NCI-H1048 (cell line): ENCODE data around the gene ENDOU.
A peak's percentile ranks its signal among the peaks of the same experiment; 100 is the strongest.

Source experiments
- DNase-seq: peaks from one replicate; lab custom pipeline; 2025; lab: John Stamatoyannopoulos, UW

The ENDOU gene

GRCh38 chr12:47721431-47721973, 3.8 kb downstream of the ENDOU start:
- DNase-seq, result no peak

DNA sequence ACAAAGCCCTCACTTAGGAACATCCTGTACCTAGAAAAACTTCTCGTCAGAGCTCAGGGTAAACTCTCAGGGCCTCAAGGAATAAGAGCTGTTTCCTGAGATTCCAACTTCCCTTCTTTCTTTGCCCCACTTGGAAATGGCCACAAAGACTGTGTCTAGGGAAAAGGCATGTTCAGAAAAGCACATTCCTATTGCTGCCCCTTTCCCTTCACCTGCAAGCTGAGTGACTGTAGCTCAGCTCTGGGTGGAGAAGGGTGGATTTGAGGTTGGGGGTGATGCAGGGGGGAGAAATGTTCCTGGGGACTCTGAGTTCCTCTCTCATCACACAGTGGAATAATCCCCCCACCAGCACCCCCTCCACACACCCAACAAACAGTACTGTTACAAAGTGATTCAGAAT, 6.8 kb downstream of the ENDOU start:
- no peak for DNase-seq

DNA sequence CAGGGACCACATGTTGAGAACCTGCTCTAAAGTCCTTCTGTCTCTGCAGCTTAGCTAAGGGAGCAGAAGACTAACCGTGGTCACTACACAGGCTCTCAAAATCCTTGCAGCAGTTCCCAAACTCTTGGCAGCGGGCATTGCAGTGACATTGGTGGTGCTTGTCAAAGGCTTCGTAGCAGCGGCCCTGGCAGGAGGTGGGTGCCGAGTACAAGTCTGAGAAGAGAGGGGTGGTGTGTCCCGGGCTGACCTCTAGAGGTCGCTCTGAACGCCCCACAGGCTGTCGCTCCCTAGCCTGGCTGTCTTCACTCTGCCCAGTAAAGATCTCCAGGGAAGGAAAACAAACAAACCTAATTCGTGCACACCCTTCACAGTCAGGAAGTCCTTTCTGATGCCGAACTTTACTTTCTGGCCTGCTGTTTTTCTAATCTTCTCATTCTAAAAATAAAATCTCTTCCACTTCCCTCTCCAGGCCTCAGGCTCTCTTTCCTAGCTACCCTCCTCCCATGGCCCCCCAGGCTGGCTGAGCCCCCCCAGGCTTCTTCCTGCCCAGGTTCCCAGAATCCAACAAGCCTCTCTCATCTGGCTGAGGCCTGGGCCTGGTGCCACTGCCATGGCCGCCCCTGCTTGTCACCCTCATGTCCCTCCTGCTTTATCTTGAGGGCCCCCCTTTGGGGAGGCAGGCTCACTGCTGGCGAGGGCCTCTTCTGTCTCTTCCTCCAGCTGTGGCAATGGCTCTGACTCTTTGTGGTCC, 7.7 kb downstream of the ENDOU start:
- DNase-seq, result no peak

- DNase-seq, result no peak
Measured at GRCh38 chr12:47717046-47717442, 8.2 kb downstream of the ENDOU start.

GRCh38 chr12:47715877-47716548, 9.3 kb downstream of the ENDOU start:
- DNase-seq, result no peak

DNA sequence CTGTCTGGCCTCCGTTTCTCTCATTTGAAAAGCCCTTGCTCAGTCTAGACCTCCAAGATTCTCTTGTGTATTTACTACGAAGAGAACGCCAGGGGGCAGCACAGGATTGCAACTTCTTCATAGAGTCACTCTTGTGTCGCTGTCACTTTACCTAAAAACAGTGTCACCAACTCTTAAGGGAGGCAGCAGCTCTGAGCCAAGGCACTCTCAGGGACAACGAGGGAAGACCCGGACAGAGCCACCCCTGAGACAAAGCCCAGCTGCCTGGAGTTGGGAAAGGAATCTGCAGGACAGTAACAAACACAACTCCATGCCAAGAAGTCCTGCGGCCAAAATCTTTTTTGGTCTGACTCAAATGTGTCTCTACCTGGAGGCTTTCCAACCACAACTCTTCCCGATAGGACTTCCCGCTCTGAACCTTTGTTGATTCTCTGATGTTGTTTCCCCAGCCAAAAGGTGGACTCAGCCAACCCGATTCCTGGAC, 9.9 kb downstream of the ENDOU start:
- peak; percentile 26 for DNase-seq

DNA sequence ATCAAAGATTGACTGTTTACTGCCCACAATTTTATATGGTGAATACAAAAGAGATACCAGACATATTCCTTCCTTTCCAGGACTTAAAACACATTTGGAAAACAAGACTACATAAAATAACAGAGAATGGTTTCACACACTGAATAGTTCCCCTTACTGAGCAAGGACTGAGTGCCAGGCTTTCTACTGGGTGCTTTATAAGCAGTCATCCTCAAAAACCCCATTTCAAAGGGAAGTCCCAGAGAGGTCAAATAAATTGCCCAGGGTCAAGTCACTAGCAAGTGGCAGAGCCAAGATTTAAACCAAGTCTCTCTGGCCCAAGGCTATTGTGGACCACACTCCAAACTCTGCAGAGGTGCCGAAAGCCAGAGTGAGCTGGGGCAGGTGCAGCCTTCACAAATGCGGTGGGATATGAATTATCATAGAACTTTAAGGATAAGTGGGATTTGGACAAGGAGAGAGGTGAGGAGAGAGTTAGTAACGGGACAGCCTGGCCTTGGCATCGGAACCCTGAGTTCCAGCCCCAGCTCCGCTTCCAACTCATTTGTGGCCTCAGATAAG, 10.4 kb downstream of the ENDOU start:
- DNase-seq, result no peak

- DNase-seq, result no peak
Measured at GRCh38 chr12:47712171-47712570, 13.1 kb downstream of the ENDOU start.

- DNase-seq, result no peak
Measured at GRCh38 chr12:47711448-47711847, 13.8 kb downstream of the ENDOU start.

DNA sequence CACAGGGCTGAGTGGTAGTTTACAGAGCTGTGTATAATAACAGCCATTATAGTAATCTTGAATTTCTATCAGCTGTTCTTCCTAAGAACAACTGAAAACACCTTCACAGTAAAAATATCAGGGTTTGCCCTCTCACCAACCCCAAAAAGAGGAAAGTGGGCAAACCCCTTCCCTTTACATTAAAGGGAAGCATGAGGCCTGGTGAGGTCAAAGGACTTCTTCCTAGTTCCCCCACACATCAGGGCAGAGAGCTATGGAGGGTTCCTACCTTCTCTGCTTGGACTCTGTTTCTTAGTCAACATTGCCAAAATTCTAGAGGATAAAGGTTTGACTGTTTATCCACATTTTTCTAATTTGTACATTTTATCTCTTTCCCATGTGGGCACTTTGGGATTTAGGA, 15.0 kb downstream of the ENDOU start:
- no peak for DNase-seq

DNA sequence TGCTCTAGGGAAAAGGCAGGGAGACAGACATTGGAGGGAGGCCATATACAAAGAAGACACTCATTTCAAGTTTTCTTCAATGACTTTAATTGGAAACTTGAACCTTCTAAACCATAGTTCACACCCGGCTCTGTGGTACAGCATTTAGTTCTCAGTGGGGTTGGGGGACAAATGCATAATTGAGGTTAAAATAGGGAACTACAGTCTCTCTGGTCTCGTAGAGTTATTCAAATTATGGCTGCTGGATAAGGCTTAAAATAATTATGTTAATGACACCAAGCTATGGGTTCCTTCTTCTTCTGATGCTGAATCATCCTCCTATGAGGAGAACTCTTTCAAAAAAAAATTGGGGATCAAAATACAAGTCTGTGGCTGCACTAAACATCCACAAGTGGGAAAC, 15.6 kb downstream of the ENDOU start:
- no peak for DNase-seq

DNA sequence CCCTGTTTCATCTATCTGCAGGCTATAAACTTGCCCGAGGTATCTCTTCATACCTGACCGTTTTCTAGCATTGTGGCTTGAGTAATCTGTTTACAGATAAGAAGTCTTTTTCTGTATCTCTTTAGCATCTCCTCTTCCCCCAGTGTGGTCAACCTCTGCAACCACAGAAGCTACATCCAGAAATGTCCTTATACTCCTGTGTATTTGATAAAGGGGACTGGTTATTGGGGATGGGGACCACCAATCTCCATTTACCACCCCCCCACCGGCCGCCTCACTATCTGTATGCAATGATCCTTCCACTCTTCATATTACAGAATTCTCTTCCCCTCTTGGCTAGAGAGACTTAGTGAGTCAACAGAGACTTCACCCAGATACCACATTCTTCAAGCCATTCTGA, 16.1 kb downstream of the ENDOU start:
- no peak for DNase-seq

GRCh38 chr12:47707905-47708543, 17.3 kb downstream of the ENDOU start:
- no peak for DNase-seq

DNA sequence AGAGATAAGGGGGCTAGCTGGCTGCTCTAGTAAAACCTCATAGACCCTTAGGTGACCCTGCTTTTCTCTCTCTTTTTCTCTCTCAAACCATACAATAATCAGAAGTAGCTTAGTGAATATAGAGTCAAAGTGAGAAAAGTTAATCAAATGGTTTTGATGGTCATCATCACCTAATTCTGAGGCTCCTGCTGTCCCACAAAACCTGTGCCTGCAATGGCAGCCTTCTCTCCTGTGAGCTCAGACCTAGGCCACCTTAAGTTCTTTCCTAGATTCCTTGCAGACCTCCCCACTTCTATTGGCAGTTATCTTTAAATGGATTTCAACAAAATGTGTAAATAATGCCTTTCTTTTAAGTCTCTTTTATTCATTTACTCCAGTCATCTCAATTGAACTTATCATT, 17.9 kb downstream of the ENDOU start:
- no peak for DNase-seq

- peak; percentile 92 for DNase-seq
Measured at GRCh38 chr12:47705566-47706425, 19.5 kb downstream of the ENDOU start, which contains the start of gene RPAP3. Gene RPAP3, minus strand, starts transcription at chr12:47706030. Its CDS starts 3,190 bp downstream, at chr12:47702840.

DNA sequence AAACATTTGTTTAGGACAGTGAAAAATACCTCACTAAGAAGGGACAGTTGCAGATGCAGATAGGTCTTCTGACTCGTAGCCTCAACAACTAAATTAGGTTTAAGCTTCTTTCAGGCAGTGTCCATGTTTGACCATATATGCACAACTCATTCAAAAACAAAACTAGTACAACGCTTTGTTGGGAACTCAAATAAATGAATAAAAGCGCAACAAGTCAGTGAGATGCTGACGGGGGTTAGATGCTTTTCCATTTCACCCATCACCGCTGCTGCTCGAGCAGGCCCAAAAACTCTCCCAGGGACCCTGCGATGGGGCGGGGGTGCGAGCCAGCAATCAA, 20.1 kb downstream of the ENDOU start:
- no peak for DNase-seq

DNA sequence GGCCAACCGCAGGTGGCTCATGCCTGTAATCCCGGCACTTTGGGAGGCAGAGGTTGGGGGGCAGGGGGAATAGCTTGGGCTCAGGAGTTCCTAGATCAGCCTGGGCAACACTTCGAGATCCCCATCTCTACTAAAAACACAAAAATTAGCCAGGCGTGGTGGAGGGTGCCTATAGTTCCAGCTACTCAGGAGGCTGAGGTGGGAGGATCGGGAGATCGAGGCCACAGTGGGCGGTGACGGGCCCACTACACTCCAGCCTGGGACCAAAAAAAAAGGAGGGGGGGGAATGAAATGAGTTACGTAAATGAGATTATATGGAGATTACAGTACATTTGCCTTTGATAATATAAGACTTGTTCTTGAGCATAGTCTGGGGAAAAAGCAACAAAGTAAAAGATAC, 20.6 kb downstream of the ENDOU start:
- DNase-seq, result no peak

DNA sequence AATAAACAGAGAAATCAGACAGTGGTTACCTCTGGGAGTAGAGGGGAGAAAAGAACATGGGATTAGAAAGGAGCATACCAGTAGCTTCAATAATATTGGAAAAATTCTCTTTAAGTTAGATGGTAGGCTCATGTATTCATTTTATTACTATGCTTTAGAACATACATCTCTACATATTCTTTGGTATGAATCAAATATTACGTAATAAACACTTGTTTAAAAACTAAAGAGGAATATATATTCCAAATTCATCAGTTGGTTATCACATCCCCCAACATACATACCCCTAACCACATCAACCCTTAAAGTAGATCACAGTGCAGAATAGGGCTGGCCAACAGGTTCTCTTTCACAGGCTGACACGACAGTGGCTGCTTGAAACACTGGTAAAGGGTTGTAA, 25.0 kb downstream of the ENDOU start:
- no peak for DNase-seq

- DNase-seq, result no peak
Measured at GRCh38 chr12:47698631-47699030, 26.7 kb downstream of the ENDOU start.

GRCh38 chr12:47698055-47698454, 27.2 kb downstream of the ENDOU start:
- DNase-seq, result no peak

DNA sequence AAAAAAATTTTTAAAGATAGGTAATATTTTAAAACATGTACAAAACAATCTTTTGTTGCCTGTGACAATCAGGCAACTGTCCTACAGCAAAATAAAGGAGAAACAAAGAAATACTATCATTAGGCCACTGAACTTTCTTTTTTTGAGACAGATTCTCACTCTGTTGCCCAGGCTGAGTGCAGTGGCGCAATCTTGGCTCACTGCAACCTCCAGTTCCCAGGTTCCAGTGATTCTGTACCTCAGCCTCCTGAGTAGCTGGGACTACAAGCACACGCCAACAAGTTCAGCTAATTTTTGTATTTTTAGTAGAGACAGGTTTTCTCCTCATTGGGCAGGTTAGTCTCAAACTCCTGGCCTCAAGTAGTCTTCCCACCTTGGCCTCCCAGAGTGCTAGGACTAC, 36.1 kb downstream of the ENDOU start:
- no peak for DNase-seq

GRCh38 chr12:47687636-47688035, 37.7 kb downstream of the ENDOU start:
- no peak for DNase-seq
